HG03442 (cell line): ENCODE results near the gene GPR61.

Experiments
- ATAC-seq: cut with Tn5 transposase; IDR thresholded peaks from one replicate; pipeline ENCODE4 v1.9.1; 2021; ENCODE audit warnings: mild to moderate bottlenecking, moderate library complexity; ENCODE audit not compliant: unreplicated experiment

GPR61 gene

DNA sequence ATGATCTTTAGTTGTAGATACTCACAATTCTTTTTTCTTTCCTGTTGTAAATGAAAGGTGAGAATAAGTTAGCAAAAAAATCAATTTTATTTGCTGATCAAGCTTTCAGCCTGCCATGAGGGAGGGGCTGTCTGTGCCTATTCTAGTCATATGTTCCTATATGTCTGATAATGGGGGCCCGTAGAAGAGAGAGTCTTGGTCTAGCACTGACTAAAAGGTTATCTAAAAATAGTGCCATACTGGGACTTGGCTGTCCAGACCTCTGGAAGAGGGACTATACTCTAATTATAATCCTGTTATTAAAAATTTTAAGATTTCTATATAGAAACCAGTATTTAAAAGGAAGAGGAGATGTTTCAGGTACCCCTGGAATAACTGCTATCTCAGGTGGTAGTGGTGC lies 27.3 kb downstream of the GPR61 start:
- no peak for ATAC-seq

DNA sequence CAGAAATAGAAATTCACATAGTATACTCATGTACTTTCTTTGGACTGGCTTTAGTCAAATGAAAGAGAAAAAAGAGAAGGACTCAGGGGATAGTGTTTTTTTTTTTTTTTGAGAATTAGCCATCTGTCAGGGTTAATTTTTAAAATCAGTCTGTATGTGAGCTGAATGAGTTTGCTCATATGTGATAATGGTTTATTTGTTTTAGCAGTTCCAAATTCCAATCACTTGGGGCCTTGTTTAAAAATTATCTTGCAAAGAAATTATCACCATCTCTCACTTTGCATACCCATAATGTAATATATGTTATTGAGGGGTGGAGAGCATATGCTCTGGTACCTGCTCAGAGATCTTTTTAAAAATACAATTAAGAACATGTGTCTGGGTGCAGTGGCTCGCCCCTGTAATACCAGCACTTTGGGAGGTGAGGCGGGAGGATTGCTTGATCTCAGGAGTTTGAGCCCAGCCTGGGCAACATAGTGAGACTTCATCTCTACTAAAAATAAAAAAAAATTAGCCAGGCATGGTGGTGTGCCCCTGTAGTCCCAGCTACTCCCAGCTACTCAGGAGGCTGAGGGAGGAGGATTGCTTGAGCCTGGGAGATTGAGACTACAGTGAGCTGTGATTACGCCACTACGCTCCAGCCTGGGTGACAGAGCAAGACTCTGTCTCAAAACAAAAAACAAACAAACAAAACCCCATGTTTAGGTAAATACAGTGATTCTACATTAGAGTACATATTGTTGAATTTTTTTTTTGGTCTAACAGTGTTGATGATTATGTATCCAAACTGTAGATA lies 28.4 kb downstream of the GPR61 start:
- ATAC-seq = no peak

DNA sequence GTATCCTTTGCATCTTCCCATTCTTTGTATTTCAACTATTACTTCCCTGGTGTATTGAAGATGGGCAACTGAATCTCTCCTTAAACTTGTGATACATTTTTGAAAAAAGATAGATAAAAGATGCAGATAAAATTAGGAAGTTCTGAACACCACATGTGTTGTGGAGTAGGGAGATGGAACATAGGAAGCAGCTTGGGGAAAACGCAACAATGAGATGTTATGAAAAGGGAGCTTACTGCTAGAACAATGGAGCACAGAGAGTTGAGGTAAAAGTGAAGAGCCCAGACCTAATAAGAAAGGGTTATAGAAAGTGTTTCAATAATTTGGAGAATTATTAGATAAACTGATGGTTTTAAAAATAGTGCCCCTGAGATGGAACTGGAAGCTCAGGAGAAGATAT lies 29.7 kb downstream of the GPR61 start:
- ATAC-seq = no peak

DNA sequence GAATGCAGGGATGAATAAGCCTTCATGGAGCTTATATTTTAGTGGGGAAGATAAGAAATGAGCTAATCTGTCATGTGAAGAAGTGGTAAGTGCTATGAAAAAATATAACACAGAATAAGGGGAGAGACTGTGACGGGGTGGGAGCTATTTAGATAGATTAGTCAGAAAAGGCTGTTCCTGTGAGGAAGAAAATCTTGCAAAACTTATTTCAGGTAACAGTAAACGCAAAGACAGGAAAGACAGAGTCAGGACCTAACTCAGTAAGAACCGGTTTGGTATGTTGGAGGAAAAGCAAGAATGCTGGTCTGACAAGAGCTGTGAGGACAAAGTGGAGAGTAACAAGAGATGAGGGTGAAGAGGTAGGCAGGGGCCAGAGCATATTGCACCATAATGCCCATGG lies 30.7 kb downstream of the GPR61 start:
- no peak for ATAC-seq

DNA sequence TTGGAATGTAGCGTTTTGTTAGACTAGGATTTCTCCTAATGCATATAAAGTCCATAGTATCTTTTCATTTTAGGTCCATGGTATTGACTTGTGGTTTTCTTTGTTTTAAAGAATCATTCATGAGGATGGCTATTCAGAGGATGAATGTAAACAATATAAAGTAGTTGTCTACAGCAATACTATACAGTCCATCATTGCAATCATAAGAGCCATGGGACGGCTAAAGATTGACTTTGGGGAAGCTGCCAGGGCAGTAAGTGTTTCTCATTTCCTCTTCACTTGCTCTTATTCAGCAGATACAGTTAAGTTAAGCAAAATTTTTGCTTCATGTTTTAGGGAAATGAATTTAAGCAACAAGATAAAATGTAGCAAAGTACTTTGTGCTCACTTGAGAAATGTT lies 34.1 kb downstream of the GPR61 start:
- ATAC-seq = no peak

DNA sequence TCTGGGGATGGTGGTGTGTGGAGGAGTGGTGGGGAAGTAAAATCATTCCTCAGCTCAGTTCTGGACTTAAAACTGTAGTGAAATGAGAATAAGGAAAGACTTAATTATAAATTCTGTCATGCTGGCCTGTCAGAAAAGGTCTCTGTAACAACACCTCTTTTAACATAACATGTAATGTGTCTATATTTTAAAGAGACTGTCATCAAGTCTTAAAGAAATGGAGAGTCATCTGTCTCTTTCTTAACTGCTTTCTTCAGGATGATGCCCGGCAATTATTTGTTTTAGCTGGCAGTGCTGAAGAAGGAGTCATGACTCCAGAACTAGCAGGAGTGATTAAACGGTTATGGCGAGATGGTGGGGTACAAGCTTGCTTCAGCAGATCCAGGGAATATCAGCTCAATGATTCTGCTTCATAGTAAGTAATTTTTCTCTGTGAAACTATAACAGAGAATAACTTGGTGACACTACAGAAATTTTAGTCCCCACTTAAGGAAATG lies 39.3 kb downstream of the GPR61 start:
- no peak for ATAC-seq

DNA sequence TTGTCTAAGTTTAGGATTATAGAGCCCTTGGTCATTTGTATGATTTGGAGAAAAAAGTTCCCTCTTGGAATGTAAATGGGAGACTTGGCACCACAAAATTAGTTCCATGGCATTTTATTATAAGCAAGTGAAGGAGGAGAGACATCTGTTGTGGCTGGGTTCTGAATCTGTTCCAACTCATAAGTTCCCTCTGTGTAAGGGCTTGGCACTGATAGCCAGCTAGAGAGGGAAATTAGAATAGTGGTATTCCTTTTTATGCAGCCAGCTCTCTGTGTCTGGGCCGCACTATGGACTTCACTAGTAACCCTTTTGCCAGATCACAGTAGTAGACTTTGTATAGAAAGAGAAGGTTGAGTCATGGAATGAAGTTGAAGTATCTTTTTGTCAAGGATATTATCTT lies 39.8 kb downstream of the GPR61 start:
- ATAC-seq = no peak

DNA sequence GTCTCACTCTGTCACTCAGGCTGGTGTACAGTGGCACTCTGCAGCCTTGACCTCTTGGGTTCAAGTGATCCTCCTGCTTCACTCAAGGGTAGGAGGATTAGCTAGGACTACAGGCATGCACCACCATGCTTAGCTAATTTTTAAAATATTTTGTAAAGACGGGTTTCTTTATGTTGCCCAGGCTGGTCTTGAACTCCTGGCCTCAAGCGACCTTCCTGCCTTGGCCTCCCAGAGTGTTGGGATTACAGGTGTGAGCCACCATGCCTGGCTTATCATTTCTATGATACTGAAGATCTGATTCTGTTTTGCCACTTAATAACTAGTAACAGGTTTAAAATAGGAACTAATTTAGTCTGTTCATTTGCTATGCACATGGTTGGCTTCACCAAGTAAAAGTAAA lies 42.3 kb downstream of the GPR61 start:
- no peak for ATAC-seq

DNA sequence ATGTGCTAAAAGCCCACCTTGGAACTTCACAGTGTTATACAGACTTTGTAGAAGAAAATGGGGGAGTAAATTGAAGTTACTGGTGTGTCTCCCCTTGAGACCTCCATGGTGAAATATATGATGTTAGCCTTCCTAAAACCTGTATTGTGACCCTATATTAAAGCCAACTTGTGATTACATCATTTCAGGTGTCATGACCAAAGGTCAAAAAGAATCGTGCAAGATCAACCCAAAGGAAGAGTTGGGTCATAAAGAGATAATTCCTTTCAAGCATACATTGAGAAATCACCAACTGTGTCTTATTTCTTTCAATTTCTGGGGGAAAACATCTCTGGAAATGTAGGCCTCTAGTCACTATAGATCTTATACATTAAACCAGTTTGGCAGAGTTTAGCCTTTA lies 45.1 kb downstream of the GPR61 start:
- no peak for ATAC-seq

DNA sequence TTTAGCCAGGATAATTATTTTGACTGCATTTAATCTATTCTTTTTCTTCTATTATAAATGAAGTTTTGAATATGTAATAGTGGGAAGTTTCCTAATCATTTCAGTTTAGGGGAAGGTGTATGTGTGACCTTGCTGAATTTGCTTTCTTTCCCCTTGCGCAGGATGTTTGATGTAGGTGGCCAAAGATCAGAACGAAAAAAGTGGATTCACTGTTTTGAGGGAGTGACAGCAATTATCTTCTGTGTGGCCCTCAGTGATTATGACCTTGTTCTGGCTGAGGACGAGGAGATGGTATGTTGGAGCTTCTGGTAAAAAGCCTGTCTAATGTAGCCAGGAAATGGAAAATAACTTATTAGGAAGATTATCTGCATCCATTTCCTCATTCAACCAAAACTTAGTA lies 46.4 kb downstream of the GPR61 start:
- no peak for ATAC-seq

DNA sequence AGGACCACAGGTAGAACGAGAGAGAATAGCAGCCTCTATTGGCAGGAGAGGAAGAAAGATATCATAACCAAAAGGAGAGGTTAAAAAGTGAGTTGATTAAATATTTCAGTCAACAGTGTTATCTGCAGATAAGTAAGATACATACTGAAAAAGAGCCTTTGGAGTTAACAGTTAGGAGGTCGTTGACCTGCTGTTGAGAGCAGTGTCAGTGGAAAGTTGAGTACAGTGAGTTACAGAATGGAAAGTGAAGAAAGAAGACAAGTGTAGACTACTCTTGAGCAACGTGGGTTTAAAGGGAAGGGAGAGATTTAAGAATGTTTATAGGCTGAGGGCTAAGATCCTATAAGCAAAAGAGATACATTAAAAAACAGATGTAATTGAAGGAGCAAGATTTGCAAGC lies 49.5 kb downstream of the GPR61 start:
- no peak for ATAC-seq

DNA sequence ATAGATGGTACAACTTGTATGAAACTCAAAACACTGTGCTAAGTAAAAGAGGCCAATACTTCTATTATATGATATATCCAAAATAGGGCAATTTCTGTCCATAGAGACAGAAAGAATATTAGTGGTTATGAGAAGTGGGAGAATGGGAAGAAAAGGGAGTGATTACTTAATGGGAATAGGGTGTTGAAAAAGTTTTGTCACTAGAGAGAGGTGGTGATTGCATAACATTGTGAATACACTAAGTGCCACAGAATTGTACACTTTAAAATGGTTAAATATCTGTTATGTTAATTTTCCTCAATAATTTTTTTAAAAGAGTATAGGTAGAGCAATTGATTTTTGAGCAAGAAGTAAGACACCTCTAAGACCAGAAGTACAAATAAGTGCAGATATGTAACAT lies 50.0 kb downstream of the GPR61 start:
- no peak for ATAC-seq

DNA sequence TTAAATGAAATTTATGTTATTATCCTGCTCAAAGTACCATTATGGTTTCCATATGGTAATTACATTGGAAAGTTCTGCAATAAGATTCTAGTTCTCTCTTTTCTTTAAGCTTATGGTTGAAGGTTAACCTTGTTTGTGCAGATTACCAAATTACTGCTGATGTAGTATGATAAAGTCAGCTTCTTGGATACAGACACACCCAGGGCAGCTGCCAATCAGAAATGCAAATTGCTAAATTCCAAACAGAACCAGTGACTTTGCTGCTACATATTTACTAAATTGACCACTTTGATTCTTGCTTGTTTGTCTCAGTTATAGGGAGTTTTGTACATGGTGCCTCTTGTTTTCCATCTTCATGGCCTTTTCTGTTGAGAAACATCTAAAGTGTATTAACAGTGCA lies 53.2 kb downstream of the GPR61 start:
- no peak for ATAC-seq

DNA sequence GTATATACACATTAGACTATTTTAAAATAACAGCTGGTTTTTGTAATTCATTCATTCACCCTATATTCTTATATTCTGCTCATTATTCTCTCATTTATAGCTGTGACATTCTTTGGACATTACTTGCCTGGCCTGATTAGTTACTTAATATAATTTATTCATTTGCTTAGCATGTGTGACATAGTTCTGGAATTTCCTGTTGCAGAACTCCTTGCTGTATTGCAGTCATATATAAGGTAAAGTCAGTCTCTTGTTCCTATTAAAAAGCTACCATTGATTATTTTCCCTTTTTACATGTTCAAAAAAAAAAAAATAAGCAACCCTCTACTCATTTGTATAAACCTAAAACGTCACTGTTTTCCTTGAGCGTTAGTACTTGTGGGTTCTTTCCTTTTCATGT lies 55.9 kb downstream of the GPR61 start:
- no peak for ATAC-seq
